DND-41 (cell line): ENCODE results near the gene OMA1.

Experiments used
- EZH2 ChIP-seq: IDR thresholded peaks from 3 replicates; pipeline ENCODE4 v1.6.1; 2012; ENCODE audit warnings: borderline replicate concordance, low read depth, mild to moderate bottlenecking, moderate library complexity, low read length, inconsistent platforms; ENCODE audit not compliant: severe bottlenecking
- TF ChIP-seq, protein P1 (sequence below): IDR thresholded peaks from 2 replicates; pipeline ENCODE4 v1.5.1; 2012; ENCODE audit warnings: borderline replicate concordance, low read length, moderate library complexity, mild to moderate bottlenecking; ENCODE audit not compliant: poor library complexity, severe bottlenecking; ENCODE audit errors: extremely low read depth

DNA sequence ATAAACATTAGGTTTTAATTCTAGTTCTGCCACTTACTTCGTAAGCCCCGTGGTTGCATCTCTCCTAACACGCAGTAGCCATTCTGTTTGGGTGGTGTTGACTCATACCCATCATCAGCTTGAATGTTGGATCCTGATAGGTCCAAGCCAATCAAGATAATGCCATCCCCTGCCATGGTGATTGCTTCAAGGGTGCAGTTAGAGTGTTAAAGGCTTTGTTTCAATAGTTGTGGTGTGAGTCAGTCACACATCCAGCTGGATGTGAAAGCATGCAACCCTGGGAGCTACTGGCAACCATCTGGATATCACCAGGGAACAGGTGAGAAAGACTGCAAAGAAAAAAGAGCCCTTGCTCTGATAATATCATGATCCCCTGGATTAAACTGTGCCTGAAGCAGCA, 69.1 kb downstream of the OMA1 start:
- TF ChIP-seq, protein P1, sequence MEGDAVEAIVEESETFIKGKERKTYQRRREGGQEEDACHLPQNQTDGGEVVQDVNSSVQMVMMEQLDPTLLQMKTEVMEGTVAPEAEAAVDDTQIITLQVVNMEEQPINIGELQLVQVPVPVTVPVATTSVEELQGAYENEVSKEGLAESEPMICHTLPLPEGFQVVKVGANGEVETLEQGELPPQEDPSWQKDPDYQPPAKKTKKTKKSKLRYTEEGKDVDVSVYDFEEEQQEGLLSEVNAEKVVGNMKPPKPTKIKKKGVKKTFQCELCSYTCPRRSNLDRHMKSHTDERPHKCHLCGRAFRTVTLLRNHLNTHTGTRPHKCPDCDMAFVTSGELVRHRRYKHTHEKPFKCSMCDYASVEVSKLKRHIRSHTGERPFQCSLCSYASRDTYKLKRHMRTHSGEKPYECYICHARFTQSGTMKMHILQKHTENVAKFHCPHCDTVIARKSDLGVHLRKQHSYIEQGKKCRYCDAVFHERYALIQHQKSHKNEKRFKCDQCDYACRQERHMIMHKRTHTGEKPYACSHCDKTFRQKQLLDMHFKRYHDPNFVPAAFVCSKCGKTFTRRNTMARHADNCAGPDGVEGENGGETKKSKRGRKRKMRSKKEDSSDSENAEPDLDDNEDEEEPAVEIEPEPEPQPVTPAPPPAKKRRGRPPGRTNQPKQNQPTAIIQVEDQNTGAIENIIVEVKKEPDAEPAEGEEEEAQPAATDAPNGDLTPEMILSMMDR = no peak
- TF ChIP-seq EZH2 = no peak
